Activated CD4-positive, alpha-beta T cell treated with anti-CD3 and anti-CD28 coated beads, Interleukin-10, Interleukin-2, amounts not matched to agents 100 ng/mL and 50 ng/mL, durations not matched to agents 16 hours and 8 hours (primary cell): ENCODE results near the gene PKD1L1.

Source experiments
- DNase-seq: peaks from one replicate; pipeline ENCODE4 v3.0.0-alpha.2; 2020

PKD1L1 gene

DNA sequence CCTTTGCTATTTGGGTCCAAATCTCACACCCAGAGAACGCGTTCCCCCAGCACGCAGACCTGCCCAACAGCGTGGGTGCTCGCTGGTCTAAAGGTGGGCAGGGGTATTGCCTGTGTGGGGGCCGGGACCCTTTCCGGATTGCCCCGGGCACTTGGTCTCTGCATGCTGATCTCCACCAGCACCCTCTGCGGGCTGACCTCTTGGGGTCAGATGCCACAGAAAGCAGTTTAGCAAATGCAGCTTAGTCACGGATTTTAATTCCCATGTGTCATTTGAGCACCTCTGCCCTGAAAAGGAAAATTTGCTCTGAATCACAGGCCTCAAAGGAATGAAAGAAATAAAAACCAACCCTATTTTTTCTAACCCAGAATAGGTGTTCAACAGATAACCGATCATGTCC lies 46.7 kb downstream of the PKD1L1 start:
- no peak for DNase-seq

DNA sequence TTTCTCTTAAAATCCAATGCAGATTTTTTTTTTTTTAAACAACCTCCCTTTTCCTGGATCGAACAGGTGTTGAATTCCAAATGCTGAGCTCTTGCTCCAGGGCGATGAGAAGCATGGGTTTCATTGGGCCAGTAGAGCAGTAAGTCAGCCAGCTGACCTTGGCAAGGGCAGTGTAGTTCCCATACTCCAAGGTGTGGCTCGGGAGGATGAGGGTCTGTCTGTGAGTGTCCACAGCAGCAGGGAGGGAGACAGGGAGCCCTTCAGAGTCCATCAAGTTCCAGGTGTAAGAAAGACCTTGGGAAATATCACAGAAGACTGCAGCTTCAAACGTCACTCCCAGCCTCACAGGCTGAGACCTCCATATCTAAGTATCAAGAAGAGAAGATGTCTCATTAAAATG lies 50.4 kb downstream of the PKD1L1 start:
- DNase-seq: no peak

DNA sequence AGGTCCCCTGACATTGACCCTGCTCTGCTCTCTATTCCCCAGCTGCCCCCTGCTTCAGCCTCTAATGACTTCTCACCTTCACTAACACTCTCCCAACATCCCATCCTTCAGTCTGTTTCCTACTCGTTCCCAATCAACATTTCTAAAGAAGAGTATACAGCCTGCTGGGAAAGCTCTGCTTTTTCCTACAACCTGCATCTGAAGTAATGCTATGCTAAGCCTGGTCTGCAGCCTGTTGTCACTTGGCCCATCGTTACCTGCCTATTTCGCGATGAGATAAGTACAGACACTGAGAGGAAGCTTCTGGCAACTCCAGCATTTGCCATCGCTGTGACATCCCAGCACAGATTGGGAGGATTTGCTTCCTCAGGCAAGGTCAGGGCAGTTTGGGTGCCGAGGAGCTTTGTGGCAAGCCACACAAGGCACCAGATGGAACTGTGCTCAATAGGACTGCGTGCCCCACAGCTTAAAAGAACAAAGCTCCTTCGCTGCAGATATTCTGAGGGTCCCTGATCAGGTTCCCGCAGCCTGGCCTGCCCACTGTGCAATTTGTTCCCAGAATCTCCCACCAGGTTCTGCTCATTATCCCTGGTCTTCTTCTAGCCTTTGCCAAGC lies 51.4 kb downstream of the PKD1L1 start:
- DNase-seq: no peak

DNA sequence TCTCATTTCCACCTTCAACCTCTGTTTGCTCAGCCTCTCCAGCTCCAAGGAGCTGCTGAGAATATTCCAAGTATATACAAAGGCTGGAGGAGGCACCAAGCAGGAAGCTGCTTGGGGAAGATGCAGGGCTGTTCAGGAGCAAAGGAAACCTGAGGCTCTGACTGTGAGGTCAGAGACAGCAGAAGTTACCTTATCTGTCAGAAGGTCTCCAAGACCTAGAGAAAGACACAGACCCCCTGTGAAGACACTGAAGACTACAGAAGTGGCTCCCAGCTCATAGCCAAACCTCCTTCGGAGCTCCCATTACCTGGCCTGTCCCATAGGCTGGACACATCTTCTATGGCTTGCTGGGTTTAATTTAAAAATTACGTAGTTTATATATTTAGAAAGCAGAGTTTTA lies 53.2 kb downstream of the PKD1L1 start:
- DNase-seq: no peak

DNA sequence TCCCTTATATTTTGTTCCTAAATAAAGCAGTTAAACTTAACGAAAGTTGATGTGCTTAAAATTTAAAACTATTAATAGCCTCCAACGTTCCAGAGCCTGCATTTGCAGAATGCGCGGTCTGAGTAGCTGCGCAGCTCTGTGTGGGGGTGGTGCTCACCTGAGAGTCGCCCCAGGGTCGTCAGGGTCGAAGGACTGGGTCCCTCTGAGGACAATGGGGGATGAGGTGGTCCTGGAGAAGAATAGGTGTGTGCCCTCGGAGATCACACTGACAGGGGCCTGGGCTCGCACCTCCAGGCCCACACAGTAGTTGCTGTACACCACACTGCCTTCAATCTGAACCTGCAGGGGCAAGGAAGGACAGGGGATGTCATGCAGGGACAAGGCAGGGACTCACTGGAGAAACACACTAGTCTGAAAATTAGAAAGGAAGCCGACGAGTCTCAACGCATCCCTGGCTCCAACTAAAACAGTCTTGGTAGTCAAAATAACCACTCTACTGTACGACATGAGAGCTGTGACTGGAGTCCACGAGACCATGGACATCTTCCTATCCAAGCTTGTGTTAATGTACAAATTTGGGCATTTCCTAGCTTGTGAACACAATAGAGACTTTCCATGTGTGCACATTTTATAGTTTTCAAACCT lies 54.4 kb downstream of the PKD1L1 start:
- no peak for DNase-seq

DNA sequence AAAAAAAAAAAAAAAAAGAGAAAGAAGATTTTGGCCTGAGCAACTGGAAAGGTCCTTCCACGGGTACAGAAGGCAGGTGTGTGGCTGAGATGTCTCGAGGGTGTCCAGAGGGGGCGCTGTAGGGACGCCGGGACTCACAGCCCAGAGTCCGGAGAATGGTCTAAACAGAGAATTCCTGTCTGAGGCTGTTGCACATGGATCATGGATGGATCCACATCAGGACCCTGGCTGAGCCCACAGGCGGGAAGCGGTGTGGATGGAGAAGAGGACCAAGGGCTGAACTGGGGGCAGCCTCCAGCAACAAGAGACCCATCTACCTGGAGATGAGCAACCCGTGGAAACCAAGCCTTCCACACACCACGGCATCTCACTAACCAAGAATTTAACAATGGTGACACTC lies 55.0 kb downstream of the PKD1L1 start:
- DNase-seq: no peak

DNA sequence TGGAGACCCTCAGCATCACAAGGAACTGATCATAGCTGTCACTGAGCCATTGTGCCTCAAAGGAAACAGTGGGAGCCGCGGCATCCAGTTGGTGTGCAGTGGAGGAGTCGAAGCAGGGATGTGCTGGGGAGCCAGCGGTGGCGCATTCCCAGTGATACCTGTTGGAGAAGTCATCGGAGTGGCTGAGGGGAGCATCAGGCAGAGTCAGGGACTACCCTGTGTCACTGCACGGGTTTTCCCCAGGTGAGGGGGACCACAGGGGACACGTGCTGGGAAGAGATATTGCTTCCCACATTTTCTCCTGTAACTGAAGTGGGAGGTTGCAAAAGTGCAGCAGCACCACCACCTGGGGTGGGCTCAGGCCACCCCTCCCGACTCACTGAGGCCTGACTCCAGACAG lies 57.7 kb downstream of the PKD1L1 start:
- no peak for DNase-seq

DNA sequence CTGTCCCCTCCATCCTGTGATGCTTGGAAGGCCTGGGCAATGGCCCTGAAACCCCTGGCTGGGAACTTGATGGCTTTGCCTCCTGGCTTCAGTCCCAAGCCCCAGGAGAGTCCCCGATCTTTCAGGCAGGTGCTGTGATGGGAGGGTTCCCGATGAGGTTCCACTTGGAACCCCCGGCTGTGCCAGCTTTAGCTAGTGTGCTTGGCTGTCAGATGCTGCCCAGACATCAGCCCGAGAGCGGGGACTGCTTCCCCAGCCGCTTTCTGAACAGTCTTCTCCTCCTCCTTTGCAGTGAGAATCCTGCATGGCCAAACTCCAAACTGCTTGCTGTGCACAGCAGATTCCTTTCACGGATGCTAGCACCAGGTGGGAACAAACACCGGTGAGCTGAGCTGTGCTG lies 58.1 kb downstream of the PKD1L1 start:
- no peak for DNase-seq

DNA sequence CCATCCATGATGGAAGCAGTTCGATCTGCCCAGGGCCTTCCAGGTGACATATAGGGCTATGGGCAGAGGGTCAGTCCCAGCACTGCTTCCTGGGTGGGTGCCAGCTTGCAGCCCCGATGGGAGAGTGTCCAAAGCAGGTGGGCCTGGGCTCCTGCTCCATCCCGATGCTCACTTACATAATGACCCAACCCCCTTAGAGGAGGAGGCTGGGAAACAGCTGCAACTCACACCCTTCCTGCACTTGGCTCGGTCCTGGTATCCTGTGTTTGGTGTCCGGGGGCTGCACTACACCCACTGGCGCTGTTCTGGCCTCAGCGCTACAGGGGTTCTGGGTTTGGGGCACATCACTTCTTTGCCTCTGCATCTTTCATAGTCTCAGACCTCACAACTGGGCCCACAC lies 58.5 kb downstream of the PKD1L1 start:
- no peak for DNase-seq

DNA sequence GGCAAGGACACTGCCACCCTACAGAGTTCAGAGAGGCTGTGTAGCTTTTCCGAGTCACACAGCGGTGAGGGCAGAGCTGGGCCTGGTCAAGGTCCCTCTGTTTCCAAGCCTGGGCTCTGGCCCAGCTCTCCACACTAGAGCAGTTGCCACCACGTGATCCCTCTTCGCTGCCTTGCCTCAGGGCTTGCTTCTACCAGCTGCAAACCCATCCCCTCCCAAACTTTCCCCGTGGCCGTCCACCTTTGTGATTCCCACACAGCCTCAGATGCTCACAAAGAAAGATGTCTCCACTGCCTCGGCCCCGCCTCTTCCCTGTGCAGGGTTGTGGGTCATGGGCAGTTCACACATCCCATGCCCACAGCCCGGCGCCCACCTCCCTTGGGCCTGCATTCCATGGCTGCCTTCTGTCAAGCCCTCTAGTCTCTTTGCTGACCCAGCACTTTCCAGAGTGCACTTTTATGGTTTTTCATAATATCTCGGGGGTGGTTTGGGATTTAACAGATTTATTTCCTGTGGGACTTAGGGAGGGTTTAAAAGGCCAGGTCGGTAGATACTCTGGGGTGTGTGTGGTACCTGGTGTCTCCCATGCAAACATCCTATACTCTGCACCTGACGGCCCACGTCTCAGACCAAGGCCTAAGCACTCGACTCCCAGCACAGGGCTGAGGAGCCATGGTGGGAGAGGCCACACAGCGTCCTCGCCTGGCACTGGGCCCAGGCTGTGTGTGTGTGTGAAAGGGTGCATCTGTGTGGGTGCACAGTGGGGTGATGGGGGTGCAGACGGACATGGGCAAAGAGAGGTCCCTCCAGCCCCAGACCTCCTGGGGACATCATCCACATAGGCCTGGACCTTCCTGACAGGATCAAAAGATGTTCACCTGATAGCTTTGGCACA lies 59.6 kb downstream of the PKD1L1 start:
- no peak for DNase-seq

DNA sequence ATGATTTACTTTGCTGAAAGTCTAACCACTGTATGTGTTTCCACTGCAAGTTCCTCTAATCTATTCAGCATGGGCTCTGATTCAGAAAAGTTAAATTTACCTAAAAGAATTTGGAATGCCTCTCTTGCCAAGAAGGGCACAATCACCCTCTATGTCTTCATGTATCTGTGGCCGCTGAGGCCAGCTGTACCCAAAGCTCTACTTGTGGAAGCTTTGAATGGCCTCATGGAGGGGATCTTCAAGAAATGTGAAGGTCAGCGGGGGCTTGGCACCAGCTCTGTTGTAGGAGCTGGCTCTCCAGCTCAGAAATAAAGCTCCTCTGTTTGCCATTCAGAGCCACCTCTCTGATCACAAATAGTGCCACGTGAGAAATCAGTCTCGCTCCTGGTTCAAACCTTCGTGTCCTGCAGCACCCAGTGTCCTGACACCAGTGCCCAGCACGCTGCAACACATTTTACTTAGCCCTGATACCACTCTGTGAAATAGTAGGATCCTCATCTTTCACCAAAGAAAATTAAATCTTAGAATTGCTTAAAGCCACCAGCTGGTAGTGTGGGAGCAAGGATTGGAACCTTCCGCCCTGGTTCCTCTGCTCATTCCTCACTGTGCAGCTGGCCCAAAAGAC lies 61.1 kb downstream of the PKD1L1 start:
- no peak for DNase-seq

DNA sequence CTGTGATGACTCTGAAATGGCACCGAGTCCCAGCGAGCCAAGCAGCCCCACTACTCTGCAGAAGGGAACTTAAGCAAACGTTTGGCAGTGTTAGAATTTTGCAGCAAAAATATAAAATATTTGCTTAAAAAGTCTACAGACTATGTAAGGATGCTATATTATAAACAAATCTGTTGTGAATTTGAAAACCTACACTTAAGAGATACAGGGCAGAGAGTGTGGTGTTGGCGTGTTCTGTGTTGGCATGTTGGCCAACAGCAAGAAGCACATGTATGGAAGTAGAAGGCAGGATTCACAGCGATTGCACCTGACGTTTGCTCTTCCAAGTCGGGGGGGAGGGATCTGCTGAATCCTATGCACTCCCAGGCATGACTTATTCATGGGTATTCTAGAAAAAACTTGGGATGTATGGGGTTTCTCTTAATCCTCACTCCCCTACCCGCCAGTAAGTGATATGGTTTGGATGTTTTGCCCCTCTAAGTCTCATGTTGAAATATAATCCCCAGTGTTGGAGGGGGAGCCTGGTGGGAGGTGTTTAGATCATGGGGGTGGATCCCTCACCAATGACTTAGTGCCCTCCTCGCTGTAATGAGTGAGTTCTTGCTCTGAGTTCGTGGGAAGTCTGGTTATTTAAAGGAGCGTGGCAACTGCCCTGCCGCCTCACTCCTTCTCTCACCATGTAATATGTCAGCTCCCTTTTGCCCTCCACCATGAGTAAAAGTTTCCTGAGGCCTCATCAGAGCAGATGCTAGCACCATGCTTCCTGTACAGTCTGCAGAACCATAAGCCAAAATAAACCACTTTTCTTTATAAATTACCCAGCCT lies 62.1 kb downstream of the PKD1L1 start:
- no peak for DNase-seq

DNA sequence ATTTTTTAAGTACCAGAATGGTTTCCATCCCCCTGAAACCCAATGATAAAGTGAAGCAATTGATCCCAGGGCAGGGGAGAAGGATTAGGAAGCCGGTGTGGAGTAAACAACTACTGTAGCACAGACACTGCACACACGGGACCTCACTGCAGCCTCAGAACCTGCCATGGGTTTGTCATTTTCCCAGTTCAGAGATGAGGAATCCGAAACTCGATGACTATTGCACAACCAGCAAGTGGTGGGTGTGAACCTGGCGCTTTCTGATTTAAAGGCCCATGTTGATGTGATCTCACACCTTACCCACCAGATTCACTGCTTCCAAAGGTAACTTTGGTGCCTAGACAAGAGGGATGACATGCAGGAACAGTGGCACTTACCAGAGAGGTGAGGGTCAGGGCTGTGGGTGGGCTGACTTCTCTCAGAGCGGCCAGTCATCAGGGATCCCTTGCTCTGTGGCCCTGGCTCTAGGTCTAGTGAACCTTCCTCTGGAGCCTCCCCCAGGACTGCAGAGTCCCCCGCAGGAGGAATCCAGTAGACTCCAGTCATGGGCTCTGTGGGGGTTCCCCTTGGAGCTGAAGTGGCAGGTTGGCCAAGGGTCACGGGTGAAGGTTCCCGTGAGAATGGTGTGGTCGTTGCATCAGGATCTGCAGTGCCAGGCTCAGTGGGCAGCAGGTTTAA lies 62.8 kb downstream of the PKD1L1 start:
- peak; percentile 38 for DNase-seq

DNA sequence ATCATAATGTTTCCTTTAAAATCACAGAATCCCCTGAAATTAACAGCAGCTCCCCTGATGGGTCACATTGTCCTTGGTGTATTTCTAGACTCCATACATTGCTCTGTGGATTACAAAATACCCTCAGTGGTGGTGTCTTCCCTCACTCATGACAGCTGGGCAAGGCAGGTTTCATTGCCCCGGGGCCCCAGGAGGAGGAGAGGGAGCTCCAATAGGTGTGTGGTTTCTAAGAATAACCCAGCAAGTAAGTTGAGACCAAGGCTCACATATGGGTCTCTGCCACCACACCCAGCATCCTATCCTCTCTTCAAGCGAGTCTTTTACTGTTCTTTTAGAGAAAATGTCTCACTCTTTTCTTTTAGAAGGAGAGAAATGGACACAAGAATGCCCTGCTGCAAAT lies 63.6 kb downstream of the PKD1L1 start:
- DNase-seq: no peak

DNA sequence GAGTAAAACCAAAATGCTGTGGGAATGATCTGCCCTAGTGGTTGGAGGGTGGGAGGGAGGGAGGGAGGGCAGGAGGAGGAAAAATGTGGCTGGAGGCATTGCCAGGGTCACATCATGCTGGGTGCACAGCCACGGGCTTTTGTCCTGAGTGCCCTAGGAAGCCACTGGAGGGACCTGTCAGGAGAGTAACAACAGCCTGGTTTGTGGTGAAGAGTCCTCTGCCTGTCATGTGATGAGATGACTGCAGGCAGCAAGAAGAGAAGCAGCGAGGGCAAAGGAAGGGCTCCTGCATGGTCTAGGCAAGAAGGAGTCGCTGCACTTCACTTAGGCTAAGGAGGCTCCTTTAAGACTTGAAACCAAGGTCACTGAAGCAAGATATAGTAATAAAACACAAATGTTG lies 65.6 kb downstream of the PKD1L1 start:
- DNase-seq: no peak

DNA sequence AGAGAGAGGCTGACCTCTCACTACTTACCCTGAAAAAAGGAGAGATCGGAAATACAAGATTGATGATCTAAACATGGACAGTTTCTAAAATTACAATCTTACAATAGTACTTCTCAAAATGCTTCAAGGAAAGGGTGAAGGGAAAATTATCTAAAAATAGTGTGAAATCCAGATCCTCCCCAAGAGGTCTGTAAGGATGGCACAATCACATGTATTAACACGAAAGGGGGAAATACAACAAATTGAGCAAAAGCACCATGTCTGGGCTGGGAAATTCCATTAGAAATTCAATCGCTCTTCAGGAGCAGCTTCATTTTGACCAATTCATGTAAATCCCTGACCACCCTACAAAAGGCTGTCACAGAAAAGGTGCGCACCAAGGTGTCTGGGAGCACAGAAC lies 67.0 kb downstream of the PKD1L1 start:
- DNase-seq: no peak

DNA sequence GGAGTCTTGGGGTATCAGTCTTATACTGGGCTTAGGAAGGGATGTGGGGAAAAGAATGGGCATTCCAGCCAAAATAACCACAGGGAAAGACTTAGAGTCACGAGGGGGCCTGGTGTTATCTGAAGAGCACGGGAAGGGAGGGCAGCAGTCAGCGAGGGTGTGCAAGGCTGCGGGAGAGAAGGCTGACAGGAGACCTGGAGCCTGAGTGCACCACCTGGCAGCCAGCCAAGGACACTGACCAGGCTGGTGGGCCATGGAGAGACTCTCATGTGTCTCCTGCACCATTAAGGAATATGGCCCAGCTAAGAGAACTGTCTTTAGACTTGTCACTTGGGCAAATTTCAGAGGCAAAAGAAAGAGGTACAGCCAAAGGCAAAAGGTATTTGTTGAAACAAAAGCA lies 69.6 kb downstream of the PKD1L1 start:
- no peak for DNase-seq

DNA sequence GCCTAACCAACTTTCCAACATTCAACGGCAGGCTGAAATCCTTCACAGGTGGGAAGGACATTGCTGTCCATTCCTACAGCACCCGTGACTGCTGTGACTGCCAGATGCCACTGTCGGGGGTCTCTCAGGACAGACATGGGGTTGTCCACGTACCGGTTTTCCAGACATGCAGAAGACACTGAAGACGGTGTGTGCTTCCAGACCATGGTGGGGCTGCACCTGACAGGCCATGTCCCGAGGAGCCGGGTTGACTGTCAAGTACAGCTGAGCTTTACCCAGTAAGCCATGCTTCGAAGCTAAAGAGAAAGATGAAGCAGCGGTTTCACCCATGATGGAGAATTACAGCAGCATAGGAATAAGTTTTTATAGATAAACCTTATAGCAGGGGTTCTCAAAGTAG lies 70.9 kb downstream of the PKD1L1 start:
- no peak for DNase-seq

DNA sequence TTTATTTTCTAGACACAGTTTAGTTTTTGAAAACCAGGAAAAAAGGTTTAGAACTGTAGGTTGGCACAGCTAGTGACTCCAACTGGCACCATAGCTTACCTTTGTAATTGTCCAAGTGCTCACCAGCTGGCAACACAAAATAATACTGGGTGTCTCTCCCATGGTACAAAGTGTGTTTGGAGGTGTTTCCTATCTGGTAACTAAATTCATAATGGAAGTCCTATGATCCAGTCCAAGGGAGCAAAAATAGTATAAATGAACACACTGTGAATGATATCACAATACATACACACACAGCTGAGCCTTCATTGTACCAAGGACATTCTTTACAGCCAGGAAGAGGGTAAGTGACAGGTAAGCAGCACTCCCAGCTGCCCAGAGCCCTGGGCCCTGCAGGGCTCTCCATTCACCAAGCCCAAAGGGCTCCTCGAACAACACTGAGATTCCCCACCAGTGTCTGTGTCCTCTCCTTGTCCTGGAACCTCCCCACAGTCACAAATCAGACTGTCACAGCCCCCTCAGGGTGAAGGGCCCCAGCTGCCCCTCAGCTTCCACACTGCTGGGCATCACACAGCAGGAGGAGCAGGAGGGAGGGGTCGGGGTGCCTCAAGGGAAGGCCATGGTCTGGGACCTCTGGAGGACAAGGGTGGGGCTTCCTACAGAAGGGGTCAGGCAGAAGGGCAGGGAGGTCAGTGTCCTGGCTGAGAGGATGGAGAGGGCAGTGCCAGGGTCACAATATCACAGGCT lies 72.1 kb downstream of the PKD1L1 start:
- DNase-seq: no peak

DNA sequence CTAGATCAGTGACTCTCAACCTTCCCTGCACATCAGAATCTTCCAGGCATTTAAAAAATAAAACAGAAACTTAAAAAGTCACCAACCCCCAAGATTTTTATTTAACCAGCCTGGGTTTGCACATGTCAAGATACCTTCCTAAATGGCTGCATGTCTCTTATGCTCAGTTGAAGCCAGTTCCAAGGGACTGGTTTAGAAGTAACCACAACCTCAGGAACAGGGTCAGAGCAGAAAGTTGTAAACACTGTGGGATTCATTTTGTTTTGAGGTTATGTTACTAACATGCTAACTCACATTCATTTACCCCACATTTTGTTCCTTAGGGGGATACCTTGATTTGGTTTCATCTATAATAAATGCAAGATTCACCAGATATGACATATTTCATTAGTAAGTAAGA lies 72.9 kb downstream of the PKD1L1 start:
- no peak for DNase-seq

DNA sequence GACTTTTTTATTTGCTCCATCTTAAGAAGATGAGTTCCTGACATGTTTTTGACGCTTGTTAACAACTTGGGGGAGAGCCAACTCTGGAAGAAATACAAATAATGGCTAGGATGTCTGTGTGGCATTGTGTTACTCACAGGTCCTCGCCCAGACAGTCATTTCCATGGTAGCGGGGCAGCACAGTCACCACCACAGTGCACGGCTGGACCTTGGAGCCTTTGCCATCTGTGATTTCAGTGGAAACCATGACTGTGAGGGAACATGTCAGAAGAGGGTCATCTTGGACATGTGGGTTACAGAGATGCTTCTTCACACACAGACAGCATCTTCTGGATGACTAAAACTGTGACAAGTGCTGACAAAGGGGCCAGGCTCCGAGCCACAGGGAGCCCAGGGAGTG lies 74.5 kb downstream of the PKD1L1 start:
- no peak for DNase-seq

DNA sequence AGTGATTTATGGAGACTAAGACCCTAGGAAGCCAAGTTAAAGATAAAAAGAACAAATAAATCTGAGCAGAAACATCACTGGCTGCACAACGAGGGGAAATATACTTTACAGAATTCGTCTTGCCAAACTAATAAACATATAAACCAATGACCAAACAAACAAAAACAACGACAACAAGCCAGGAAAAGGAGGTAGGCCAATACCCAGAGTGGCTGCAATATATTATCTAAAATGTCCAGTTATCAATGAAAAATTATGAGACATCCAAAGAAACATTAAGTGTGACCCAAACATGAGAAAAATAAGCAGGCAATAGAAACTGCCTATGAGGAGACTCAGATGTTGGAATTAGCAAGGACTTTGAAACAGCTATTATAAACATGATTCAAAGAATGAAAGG lies 81.0 kb downstream of the PKD1L1 start:
- DNase-seq: no peak
